Ectodermal cell (in vitro differentiated cells): ENCODE measurements around the gene GNL1.
"Not testable (repeated sequence)": the region's sequence is repeated elsewhere in the genome, so short reads cannot be mapped to it uniquely, and the experiment has no call there.

Experiments used
- H3K27ac ChIP-seq: 2 replicates; pipeline ENCODE4 v1.7.0; 2013; ENCODE audit warnings: mild to moderate bottlenecking, low read depth, low read length; ENCODE audit not compliant: insufficient read depth, poor library complexity, severe bottlenecking
- H3K27me3 ChIP-seq: 2 replicates; pipeline ENCODE4 v1.7.0; 2013; ENCODE audit warnings: mild to moderate bottlenecking, low read length; ENCODE audit not compliant: insufficient read depth, control insufficient read depth, poor library complexity, severe bottlenecking
- H3K36me3 ChIP-seq: one replicate; pipeline ENCODE4 v1.7.0; 2013; ENCODE audit warnings: low read length; ENCODE audit not compliant: control insufficient read depth, insufficient read depth
- H3K4me1 ChIP-seq: one replicate; pipeline ENCODE4 v1.7.0; 2013; ENCODE audit warnings: low read length; ENCODE audit not compliant: control insufficient read depth, insufficient read depth
- H3K4me3 ChIP-seq: 2 replicates; pipeline ENCODE4 v1.7.0; 2013; ENCODE audit warnings: low read depth, low read length, control low read depth; ENCODE audit not compliant: insufficient read depth
- H3K9me3 ChIP-seq: 2 replicates; pipeline ENCODE4 v1.7.0; 2013; ENCODE audit warnings: mild to moderate bottlenecking, low read length, moderate library complexity; ENCODE audit not compliant: control insufficient read depth
- WGBS, 2 experiments: methylation state at CpG; one replicate each; pipeline ENCODE4 v1.1.7; 2013; ENCODE audit warnings: missing lambda C conversion rate in 2 of 2; 5-methylcytosine and 5-hydroxymethylcytosine counted together

Gene GNL1

DNA sequence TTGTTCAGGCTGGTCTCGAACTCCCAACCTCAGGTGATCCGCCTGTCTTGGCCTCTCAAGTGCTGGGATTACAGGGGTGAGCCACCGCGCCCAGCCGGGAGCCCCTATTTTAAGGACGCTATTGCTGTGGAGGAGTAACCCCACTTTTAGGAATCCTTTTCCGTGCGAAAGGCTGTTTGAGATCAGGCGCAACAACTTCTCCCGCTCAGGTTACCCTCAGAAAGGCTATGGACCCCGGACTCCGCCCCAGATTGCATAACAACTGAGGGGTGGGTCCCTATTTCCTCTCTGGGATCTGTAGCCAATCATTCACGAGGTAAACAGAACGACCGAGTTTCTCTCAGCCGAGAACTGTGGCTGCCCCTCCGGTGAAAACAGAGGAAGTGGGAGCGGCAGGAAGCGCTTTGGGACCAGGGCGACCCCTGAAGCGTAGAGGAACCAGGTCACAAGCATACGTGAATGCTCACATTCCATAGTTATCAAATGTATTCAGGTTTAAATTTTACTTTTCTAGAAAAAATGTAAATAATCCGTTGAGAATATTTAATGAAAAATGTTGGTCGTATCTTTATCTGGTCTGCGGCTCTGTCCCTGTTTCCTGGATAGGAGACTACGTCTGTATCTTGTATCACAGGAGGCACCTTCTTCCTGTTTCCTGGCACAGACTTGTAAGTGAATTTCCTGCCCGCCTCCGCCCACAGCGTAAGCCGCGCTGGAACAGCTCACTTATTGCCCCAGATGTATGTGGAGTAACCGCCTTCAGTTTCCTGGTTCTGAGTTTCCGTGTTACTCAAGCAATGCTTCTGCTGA is 40.1 kb downstream of the GNL1 start:
- H3K27me3 ChIP-seq, result no peaks in the 10 kb centered on the region
- H3K27ac ChIP-seq, result no peak overlapping the region
- no peaks in the 10 kb centered on the region for H3K4me1 ChIP-seq
- peak overlapping the region; percentile 25 for H3K4me3 ChIP-seq
- H3K36me3 ChIP-seq, result no peaks in the 10 kb centered on the region
- WGBS, 2 experiments, result 16 to 17% methylated on average over 32 to 33 of the region's 33 CpGs
- no peaks in the 10 kb centered on the region for H3K9me3 ChIP-seq

DNA sequence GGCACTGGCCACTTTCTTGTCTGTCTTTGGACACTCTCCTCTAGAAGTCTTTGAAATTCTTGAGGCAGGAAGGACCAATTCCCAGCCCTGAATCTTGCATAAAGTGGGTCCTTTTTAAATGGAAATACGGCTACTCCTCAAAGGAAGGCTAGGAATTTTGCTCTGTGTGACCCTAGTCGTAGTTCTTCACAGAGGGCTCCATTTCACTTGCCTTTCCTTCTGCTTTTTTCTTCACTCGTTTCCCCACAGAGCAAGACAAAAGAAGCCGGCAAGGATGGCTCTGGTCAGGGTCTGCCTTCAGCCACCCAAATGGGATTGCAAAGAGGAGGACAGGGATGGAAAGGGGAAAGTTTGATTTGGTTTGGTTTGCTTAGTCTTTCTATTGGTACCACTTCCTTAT is 41.2 kb downstream of the GNL1 start:
- no peaks in the 10 kb centered on the region for H3K9me3 ChIP-seq
- H3K4me1 ChIP-seq, result no peaks in the 10 kb centered on the region
- 0 to 5% methylated on average over 4 of the region's 4 CpGs for WGBS, 2 experiments
- no peaks in the 10 kb centered on the region for H3K27me3 ChIP-seq
- no peak overlapping the region for H3K4me3 ChIP-seq
- no peak overlapping the region for H3K27ac ChIP-seq
- H3K36me3 ChIP-seq, result no peaks in the 10 kb centered on the region

DNA sequence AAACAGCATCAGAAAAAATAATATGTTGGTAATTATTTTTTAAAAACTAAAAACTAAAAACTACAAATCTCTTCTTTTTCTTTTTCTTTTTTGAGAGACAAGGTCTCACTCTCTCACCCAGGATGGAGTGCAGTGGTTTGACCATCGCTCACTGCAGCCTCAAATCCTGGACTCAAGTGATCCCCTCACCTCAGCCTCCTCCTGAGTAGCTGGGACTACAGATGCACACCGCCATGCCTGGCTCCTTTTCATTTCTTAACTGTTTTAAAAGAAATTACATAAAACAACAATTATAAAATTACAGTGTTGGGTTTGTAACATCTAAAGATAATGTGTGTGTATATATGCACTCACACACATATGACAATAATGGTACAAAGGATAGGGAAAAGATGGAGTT is 42.8 kb downstream of the GNL1 start:
- Histone ChIP-seq H3K9me3 (no peaks in the 10 kb centered on the region), H3K27ac (no peak overlapping the region), H3K36me3 (no peaks in the 10 kb centered on the region), H3K4me3 (no peak overlapping the region), H3K27me3 (no peaks in the 10 kb centered on the region), H3K4me1 (no peaks in the 10 kb centered on the region)
- 94 to 98% methylated on average over 1 to 2 of the region's 2 CpGs for WGBS, 2 experiments

DNA sequence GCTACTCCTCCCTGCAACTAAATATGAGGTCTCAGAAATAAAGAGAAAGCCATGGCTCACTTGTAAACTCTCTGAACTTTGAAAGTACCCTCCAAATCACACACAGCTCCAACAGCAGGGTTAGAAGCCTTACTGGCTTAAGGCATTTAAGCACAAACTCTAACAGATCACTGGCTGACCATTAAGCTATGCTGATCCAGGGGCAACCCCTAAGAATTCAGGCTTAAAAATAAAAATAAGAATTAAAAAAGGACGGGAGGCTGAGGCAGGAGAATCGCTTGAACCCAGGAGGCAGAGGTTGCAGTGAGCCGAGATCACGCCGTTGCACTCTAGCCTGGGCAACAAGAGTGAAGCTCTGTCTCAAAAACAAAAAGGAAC is 45.1 kb downstream of the GNL1 start:
- H3K27me3 ChIP-seq, result no peaks in the 10 kb centered on the region
- H3K4me1 ChIP-seq, result no peaks in the 10 kb centered on the region
- 69 to 70% methylated on average over 5 of the region's 5 CpGs for WGBS, 2 experiments
- no peak overlapping the region for H3K4me3 ChIP-seq
- H3K36me3 ChIP-seq, result no peaks in the 10 kb centered on the region
- no peaks in the 10 kb centered on the region for H3K9me3 ChIP-seq
- H3K27ac ChIP-seq, result no peak overlapping the region

DNA sequence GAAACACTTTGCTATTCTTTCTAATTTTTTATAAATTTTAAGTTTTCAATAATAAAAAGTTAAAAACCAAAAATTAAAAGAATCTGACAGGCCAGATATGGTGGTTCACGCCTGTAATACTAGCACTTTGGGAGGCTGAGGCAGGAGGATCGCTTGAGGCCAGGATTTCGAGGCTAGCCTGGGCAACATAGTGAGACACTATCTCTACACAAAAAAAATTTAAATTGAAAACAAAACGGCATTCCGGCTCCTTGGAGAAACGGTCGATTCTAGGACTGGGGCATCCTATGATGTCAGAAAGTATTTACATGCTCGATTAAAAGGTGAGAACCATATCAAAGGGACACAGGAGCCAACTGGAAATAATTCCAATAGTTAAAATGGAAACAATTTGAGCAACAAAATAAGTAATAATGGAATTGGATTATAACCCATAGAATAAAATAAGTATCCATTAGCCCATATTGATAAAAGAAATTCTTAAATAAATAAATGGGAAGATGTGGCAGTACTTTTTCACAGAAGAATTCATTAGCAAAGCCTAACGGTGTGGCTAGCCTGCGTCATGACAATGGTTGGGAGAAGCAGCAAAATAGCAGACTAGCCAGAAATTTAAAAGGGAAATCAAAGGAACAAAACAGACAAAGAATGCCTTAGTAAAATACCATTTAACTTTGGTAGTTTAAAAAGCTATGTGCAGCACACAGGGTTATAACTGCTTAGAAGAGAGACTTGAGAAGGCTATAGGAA is 45.7 kb downstream of the GNL1 start:
- Histone ChIP-seq H3K27ac (no peak overlapping the region), H3K9me3 (no peaks in the 10 kb centered on the region), H3K36me3 (no peaks in the 10 kb centered on the region), H3K4me1 (no peaks in the 10 kb centered on the region), H3K27me3 (no peaks in the 10 kb centered on the region), H3K4me3 (no peak overlapping the region)
- WGBS, 2 experiments, result 84 to 89% methylated on average over 10 of the region's 10 CpGs

DNA sequence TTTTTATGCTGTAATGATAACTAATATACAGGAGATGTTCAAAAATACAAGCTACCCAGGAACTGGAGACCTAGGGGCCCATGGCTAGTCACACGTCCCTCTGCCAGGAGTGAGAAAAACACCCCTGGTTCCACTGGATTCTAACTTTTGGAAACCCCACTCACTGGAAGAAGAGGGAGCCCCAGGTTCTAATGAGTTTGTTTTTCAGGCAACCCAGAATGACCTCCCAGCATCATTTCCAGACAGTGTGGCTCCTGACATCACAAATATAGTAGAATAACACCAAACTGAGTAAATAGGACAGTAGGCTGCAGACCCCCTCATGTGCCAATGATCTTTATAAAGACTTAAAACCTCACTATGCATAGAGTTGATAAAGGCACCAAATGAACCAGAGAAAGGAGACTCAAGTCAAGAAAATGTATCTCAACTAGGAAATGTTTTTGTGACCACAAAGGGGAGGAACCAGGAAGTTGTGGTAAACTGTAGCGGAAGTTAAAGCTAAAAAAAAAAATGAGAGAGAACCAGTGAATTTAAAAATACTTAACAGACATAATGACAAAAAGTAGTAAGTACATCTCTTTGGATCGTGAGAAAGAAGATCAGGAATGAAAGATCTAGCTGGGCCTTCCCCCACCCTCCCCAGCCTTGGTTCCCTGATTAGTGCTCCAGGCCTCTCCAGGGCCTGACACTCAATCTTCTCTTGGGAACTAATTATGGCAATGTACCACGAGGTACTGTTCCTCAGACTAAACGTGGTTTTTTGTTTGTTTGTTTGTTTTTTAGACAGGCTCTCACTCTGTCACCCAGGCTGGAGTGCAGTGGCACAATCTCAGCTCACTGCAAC is 47.2 kb downstream of the GNL1 start:
- no peaks in the 10 kb centered on the region for H3K4me1 ChIP-seq
- H3K9me3 ChIP-seq, result no peaks in the 10 kb centered on the region
- no peak overlapping the region for H3K4me3 ChIP-seq
- no peak overlapping the region for H3K27ac ChIP-seq
- no peaks in the 10 kb centered on the region for H3K36me3 ChIP-seq
- H3K27me3 ChIP-seq, result no peaks in the 10 kb centered on the region
- WGBS, 2 experiments, result 66 to 73% methylated on average over 5 of the region's 5 CpGs

DNA sequence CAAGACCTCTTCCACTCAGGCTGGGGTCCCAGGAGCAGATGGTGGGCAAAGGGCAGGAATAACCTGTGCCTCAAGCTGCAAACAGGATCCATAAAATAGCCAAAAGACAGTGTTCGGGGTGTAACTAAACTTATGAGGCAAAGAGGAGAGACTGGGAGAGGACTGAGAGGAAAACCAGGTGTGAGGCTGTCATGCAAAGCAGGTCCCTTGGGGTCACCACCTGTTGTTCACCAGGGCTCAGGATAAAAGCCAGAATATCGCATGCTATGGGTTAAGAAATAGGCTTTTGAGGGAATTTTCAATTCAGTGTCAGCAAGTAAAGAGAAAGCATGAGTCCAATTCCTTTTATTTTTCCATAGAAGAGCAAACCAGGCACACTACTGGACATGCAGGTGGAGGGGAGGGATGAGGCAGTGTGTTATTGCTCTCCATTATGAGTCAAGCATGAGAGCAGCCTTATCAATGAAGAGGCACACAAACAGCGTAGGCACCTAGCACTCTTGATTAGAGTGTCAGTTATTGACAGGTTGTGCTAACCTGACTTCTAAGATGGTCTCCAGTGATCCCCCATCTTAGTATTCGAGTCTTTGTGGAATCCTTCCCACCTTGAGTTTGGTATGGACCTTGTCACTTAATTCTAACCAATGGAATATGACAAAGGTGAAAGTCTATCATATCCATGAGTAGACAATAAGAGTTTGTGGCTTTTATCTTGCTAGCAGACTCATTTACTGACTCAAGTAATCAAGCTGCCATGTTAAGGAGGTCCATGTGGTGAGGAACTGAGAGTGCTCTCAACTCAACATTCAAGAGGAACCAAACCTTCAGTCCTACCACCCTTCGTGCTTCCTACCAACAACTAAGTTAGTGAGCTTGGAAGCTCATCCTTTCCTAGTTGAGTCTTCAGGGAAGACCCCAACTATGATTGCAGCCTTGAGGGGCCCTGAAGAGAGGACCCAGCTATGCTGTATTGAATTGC is 48.2 kb downstream of the GNL1 start:
- Histone ChIP-seq H3K4me1 (no peaks in the 10 kb centered on the region), H3K4me3 (no peak overlapping the region), H3K27ac (no peak overlapping the region), H3K36me3 (no peaks in the 10 kb centered on the region), H3K9me3 (no peaks in the 10 kb centered on the region), H3K27me3 (no peaks in the 10 kb centered on the region)
- 91% methylated on average over 5 of the region's 5 CpGs for WGBS, 2 experiments

DNA sequence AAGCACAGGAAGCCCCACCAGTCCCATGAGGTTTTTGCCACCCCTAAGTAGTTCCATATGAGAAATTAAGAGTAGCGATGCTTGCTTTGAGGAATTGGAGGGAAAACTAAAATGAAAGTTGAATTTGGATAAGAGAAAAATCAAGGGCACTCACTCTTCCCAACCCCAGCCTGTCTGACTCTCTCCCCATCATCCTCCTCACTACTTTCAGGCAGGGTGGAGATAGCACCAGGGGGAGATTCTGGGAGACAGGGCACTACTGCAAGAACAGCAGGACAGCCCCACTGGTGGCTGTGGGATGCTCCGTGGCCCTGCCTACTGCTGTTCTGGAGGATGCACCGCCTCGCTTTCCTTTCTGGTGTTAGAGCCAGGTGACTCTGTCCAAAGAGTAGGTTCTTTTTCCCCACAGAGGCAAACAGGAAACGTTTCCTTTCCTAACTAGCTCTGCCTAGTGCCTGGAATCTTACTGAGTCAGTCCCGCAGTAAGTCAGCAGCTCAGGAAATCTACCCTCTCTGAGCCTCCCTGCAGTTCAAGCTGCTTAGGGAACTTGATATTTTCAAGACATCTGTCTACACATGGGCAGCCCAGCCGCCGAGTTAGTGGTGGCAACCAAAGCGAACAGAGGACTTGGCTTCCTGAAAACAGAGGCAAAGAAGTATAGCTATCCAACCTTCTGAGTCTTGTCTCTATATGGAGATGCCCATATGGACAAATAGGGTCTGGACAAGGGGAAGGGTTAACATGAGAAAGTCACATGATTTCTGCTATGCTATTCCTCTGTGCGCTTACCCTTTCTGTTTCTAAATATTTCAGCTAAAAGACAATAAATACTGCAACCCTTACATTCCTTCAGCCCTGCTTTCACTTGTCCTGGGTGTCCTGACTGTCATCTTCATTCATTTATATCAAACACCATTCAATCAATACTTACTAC is 55.6 kb downstream of the GNL1 start:
- 79% methylated on average over 10 of the region's 10 CpGs for WGBS, 2 experiments
- no peaks in the 10 kb centered on the region for H3K27me3 ChIP-seq
- no peak overlapping the region for H3K4me3 ChIP-seq
- no peak overlapping the region for H3K27ac ChIP-seq
- no peaks in the 10 kb centered on the region for H3K9me3 ChIP-seq
- H3K4me1 ChIP-seq, result no peaks in the 10 kb centered on the region
- H3K36me3 ChIP-seq, result no peaks in the 10 kb centered on the region

DNA sequence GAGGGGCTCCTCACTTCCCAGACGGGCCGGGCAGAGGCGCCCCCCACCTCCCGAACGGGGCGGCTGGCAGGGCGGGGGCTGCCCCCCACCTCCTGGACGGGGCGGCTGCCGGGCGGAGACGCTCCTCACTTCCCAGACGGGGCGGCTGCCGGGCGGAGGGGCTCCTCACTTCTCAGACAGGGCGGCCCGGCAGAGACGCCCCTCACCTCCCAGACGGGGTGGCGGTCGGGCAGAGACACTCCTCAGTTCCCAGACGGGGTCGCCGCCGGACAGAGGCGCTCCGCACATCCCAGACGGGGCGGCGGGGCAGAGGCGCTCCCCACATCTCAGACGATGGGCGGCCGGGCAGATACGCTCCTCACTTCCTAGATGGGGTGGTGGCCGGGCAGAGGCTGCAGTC is 57.6 kb downstream of the GNL1 start:
- 94% methylated on average over 37 of the region's 37 CpGs for WGBS, 2 experiments
- not testable (repeated sequence) for H3K9me3 ChIP-seq, H3K4me1 ChIP-seq, H3K36me3 ChIP-seq, H3K27ac ChIP-seq, H3K4me3 ChIP-seq, H3K27me3 ChIP-seq
